Stimulated activated CD4-positive, alpha-beta T cell treated with anti-CD3 and anti-CD28 coated beads, Interleukin-1b, Interleukin-23, amount 100 ng/mL, for 4 hours (primary cell): ENCODE data around the gene GPR15.

Experiments used
- DNase-seq, 2 donors: peaks; one replicate each; pipeline ENCODE4 v3.0.0-alpha.2; 2020; ENCODE audit warnings: low read depth in 2 of 2

Gene GPR15

GRCh38 chr3:98531622-98532274 lies at the start of gene GPR15:
Gene GPR15 (plus strand): TSS chr3:98531978. CDS start chr3:98532034, 56 bp downstream.
- DNase-seq: no peak

- no peak for DNase-seq
Observed at GRCh38 chr3:98482717-98483482, 48.9 kb upstream of the GPR15 start.

GRCh38 chr3:98483626-98484025 lies 48.2 kb upstream of the GPR15 start:
- DNase-seq: no peak

GRCh38 chr3:98497381-98497780 lies 34.4 kb upstream of the GPR15 start, which contains the start of gene OR5K2:
Gene OR5K2 (plus strand): TSS chr3:98497681. CDS start chr3:98497681, 0 bp downstream.
- no peak for DNase-seq

- no peak for DNase-seq
Observed at GRCh38 chr3:98500019-98500418, 31.8 kb upstream of the GPR15 start.

- no peak for DNase-seq
Observed at GRCh38 chr3:98501270-98501669, 30.5 kb upstream of the GPR15 start.

GRCh38 chr3:98501863-98502576 lies 29.8 kb upstream of the GPR15 start:
- DNase-seq: no peak

- DNase-seq: no peak
Observed at GRCh38 chr3:98504539-98504938, 27.2 kb upstream of the GPR15 start.

GRCh38 chr3:98508582-98508981 lies 23.2 kb upstream of the GPR15 start:
- DNase-seq: no peak

- no peak for DNase-seq
Observed at GRCh38 chr3:98512576-98512975, 19.2 kb upstream of the GPR15 start.

- no peak for DNase-seq
Observed at GRCh38 chr3:98513091-98513511, 18.7 kb upstream of the GPR15 start.

- no peak for DNase-seq
Observed at GRCh38 chr3:98513736-98514135, 18.0 kb upstream of the GPR15 start.

GRCh38 chr3:98514948-98515347 lies 16.8 kb upstream of the GPR15 start:
- DNase-seq: no peak

GRCh38 chr3:98518816-98519215 lies 13.0 kb upstream of the GPR15 start:
- DNase-seq: no peak

GRCh38 chr3:98519351-98519750 lies 12.4 kb upstream of the GPR15 start:
- DNase-seq: no peak

GRCh38 chr3:98521897-98522543 lies 9.8 kb upstream of the GPR15 start:
- peak; percentile 31 to 36 for DNase-seq

GRCh38 chr3:98522544-98523281 lies 9.1 kb upstream of the GPR15 start, which contains the start of gene CLDND1:
Gene CLDND1 (minus strand): TSS chr3:98522902. CDS start chr3:98521424, 1,478 bp downstream.
- peak; percentile 90 to 92 for DNase-seq

- DNase-seq: no peak
Observed at GRCh38 chr3:98525494-98525893, 6.3 kb upstream of the GPR15 start.

- DNase-seq: no peak
Observed at GRCh38 chr3:98528474-98529346, 3.1 kb upstream of the GPR15 start.

GRCh38 chr3:98529856-98530459 lies 1.8 kb upstream of the GPR15 start:
- DNase-seq: no peak
